Measurements from ENCODE around the gene SMIM5.

- TF ChIP-seq CTCF (IDR thresholded peaks at IDR 0.05; ENCODE audit: low read length) (no peak), EZH2phosphoT487 (IDR thresholded peaks at IDR 0.05; ENCODE audit: low read length) (no peak), EZH2 (optimal IDR thresholded peaks at IDR 0.05; ENCODE audit: low read depth, low read length) (no peak)
Measured at GRCh38 chr17:75637143-75637538, 3.9 kb downstream of the SMIM5 start.

Measured in MM.1S (cell line).